Peyer's patch (tissue), 4 donors: Measurements from ENCODE around the gene MLST8.

Experiments
- CTCF ChIP-seq, 6 experiments: fragments of 450-650 bp in 4 of 6; fragments of 200-600 bp in 2 of 6; sonication (generic) in 1 of 6; IDR thresholded peaks; one replicate each; pipeline ENCODE4 v1.5.1; 2017 to 2019; ENCODE audit warnings: antibody characterized with exemption in 6 of 6, mild to moderate bottlenecking in 3 of 6, moderate library complexity in 1 of 6
- POLR2A ChIP-seq, 2 donors: fragments of 450-650 bp; IDR thresholded peaks; one replicate each; pipeline ENCODE4 v1.5.1; 2017; ENCODE audit warnings: antibody characterized with exemption in 2 of 2, mild to moderate bottlenecking in 2 of 2, moderate library complexity in 2 of 2

GRCh38 chr16:2195322-2196161, 9.7 kb upstream of the MLST8 start:
- TF ChIP-seq CTCF (IDR thresholded peaks at IDR 0.05), result no peak
- no peak for TF ChIP-seq POLR2A (IDR thresholded peaks at IDR 0.05)
